HCT116 (cell line): Measurements from ENCODE around the gene HADH. TPM values are rescaled to one million over a fixed set of nuclear protein-coding genes. Genes with fewer than 3 reads are reported as not detected.

ENCODE experiments used
- ATAC-seq: fragments of 200-7000 bp; cut with Tn5 transposase; 2 replicates; pipeline ENCODE4 v1.9.1; 2020; ENCODE audit warnings: mild to moderate bottlenecking, moderate library complexity
- BruUV-seq: library from RNA; stranded (reverse); fragments of 400-500 nt; replicated peaks from 2 replicates; lab custom pipeline; 2021; lab: Mats Ljungman, UMichigan
- CTCF ChIA-PET: fragments of 300-600 bp; sonication (Branson Sonifier 250); formaldehyde crosslinking; loops from one replicate; lab custom pipeline; 2021; ENCODE audit warnings: antibody characterized with exemption; lab: Charles Lee
- POLR2A ChIA-PET: fragments of 300-600, 350-600 bp; sonication (Branson Sonifier 250); formaldehyde crosslinking; loops from one replicate; lab custom pipeline; 2021; ENCODE audit warnings: antibody characterized with exemption; lab: Charles Lee
- RAD21 ChIA-PET, 2 experiments: fragments of 300-600 bp; sonication (Branson Sonifier 250); formaldehyde crosslinking; loops; one replicate each; lab custom pipeline; 2023; ENCODE audit warnings: low total read pairs in 2 of 2; ENCODE audit not compliant: uncharacterized antibody in 2 of 2, unreplicated experiment in 2 of 2, low non-redundant PET in 1 of 2; lab: Charles Lee
- DNase-seq: peaks from one replicate; pipeline ENCODE4 v3.0.0-alpha.2; 2010; ENCODE audit warnings: low read depth, low spot score
- H2AFZ ChIP-seq: fragments of 200-600 bp; shearing (Covaris generic), sonication (generic); 2 replicates; pipeline ENCODE4 v1.6.1; 2017; ENCODE audit warnings: low read depth, mixed run types, mixed read lengths, antibody characterized with exemption, low read length; ENCODE audit not compliant: poor library complexity, severe bottlenecking
- H3K27ac ChIP-seq: 2 replicates; pipeline ENCODE4 v1.5.1; 2012; ENCODE audit warnings: low read depth, low read length
- H3K27me3 ChIP-seq: fragments of 200-600 bp; sonication (generic); 2 replicates; pipeline ENCODE4 v1.6.1; 2016; ENCODE audit warnings: mixed run types, low read length, mixed read lengths; ENCODE audit not compliant: insufficient read depth
- H3K36me3 ChIP-seq, 2 experiments: fragments of 200-500 bp in 1 of 2; fragments of 200-600 bp in 1 of 2; sonication (Bioruptor generic) in 1 of 2; sonication (generic) in 1 of 2; 2 replicates each; pipeline versions ENCODE4 v1.5.1 to v1.6.1; 2014 to 2016; ENCODE audit warnings: low read length in 2 of 2, inconsistent platforms in 1 of 2, mixed read lengths in 1 of 2, mixed run types in 1 of 2; ENCODE audit not compliant: insufficient read depth in 2 of 2, control insufficient read depth in 1 of 2
- H3K4me1 ChIP-seq, 2 experiments: fragments of 200-600 bp in 1 of 2; sonication (generic) in 1 of 2; 2 replicates each; pipeline versions ENCODE4 v1.5.1 to v1.6.1; 2012 to 2017; ENCODE audit warnings: low read length in 2 of 2, inconsistent platforms in 1 of 2, mild to moderate bottlenecking in 1 of 2, mixed read lengths in 1 of 2, mixed run types in 1 of 2, moderate library complexity in 1 of 2; ENCODE audit not compliant: insufficient read depth in 2 of 2, control insufficient read depth in 1 of 2
- H3K4me2 ChIP-seq: fragments of 200-600 bp; sonication (generic); 2 replicates; pipeline ENCODE4 v1.6.1; 2017; ENCODE audit warnings: mixed run types, low read length, mixed read lengths
- H3K4me3 ChIP-seq, 2 experiments: fragments of 200-600 bp in 1 of 2; sonication (generic) in 1 of 2; replicated peaks in 1 of 2; 2 replicates each; pipeline ENCODE4 v1.5.1; 2011 to 2016; ENCODE audit warnings: low read length in 2 of 2, control low read depth in 1 of 2, low read depth in 1 of 2, mild to moderate bottlenecking in 1 of 2, mixed read lengths in 1 of 2, mixed run types in 1 of 2
- H3K79me2 ChIP-seq: fragments of 200-600 bp; sonication (generic); 2 replicates; pipeline ENCODE4 v1.6.1; 2017; ENCODE audit warnings: mild to moderate bottlenecking, mixed run types, low read length, moderate library complexity, mixed read lengths; ENCODE audit not compliant: insufficient read depth
- H3K9ac ChIP-seq: fragments of 200-600 bp; sonication (generic); 2 replicates; pipeline ENCODE4 v1.6.1; 2016; ENCODE audit warnings: low read length, mixed read lengths
- H3K9me2 ChIP-seq: fragments of 200-600 bp; sonication (generic), shearing (Covaris generic); 2 replicates; pipeline ENCODE4 v1.6.1; 2017; ENCODE audit warnings: mixed run types, mild to moderate bottlenecking, moderate library complexity; ENCODE audit not compliant: insufficient read depth
- H3K9me3 ChIP-seq, 2 experiments: fragments of 200-500 bp in 1 of 2; fragments of 200-600 bp in 1 of 2; sonication (Bioruptor generic) in 1 of 2; sonication (generic) in 1 of 2; 2 replicates each; pipeline ENCODE4 v1.6.1; 2014 to 2017; ENCODE audit warnings: low read length in 2 of 2, mixed read lengths in 2 of 2, inconsistent platforms in 1 of 2, low read depth in 1 of 2, mild to moderate bottlenecking in 1 of 2, mixed run types in 1 of 2, moderate library complexity in 1 of 2; ENCODE audit not compliant: control insufficient read depth in 1 of 2, insufficient read depth in 1 of 2
- H4K20me1 ChIP-seq: fragments of 200-600 bp; sonication (generic), shearing (Covaris generic); 2 replicates; pipeline ENCODE4 v1.6.1; 2017; ENCODE audit warnings: mixed run types, mild to moderate bottlenecking, moderate library complexity; ENCODE audit not compliant: insufficient read depth
- CBX3 ChIP-seq: IDR thresholded peaks from 2 replicates; pipeline ENCODE4 v1.6.1; 2012; ENCODE audit warnings: low read depth
- CEBPB ChIP-seq: IDR thresholded peaks from 2 replicates; pipeline ENCODE4 v1.6.1; 2012; ENCODE audit warnings: low read depth
- EGR1 ChIP-seq: IDR thresholded peaks from 2 replicates; pipeline ENCODE4 v1.6.1; 2012; ENCODE audit warnings: low read depth
- ELF1 ChIP-seq: IDR thresholded peaks from 2 replicates; pipeline ENCODE4 v1.6.1; 2012; ENCODE audit warnings: low read depth, borderline replicate concordance
- EZH2 ChIP-seq: fragments of 200-600 bp; sonication (generic); IDR thresholded peaks from 2 replicates; pipeline ENCODE4 v1.6.1; 2017; ENCODE audit warnings: antibody characterized with exemption, mixed run types
- EZH2phosphoT487 ChIP-seq: fragments of 200-600 bp; IDR thresholded peaks from 2 replicates; pipeline ENCODE4 v1.6.1; 2018; ENCODE audit warnings: antibody characterized with exemption, borderline replicate concordance
- FOSL1 ChIP-seq: IDR thresholded peaks from 2 replicates; pipeline ENCODE4 v1.6.1; 2012; ENCODE audit warnings: low read depth
- JUND ChIP-seq: IDR thresholded peaks from 2 replicates; pipeline ENCODE4 v1.6.1; 2012
- POLR2A ChIP-seq: IDR thresholded peaks from 2 replicates; pipeline ENCODE4 v1.7.0; 2011; ENCODE audit warnings: borderline replicate concordance; ENCODE audit not compliant: insufficient read depth, insufficient read length; ENCODE audit errors: extremely low read depth
- RAD21 ChIP-seq: IDR thresholded peaks from 2 replicates; pipeline ENCODE4 v1.6.1; 2012; ENCODE audit warnings: low read depth, mild to moderate bottlenecking
- SP1 ChIP-seq: IDR thresholded peaks from 2 replicates; pipeline ENCODE4 v1.6.1; 2012; ENCODE audit warnings: low read depth
- SRF ChIP-seq: IDR thresholded peaks from 2 replicates; pipeline ENCODE4 v1.6.1; 2012; ENCODE audit warnings: low read depth
- TCF7L2 ChIP-seq: IDR thresholded peaks from 2 replicates; pipeline ENCODE4 v1.7.0; 2011; ENCODE audit warnings: borderline replicate concordance, inconsistent platforms; ENCODE audit not compliant: insufficient read depth, insufficient read length; ENCODE audit errors: extremely low read depth
- ZNF274 ChIP-seq: fragments of 200-500 bp; sonication (Bioruptor generic); IDR thresholded peaks from 2 replicates; pipeline ENCODE4 v1.6.1; 2014; ENCODE audit warnings: mild to moderate bottlenecking, low read depth, low read length, inconsistent platforms
- intact Hi-C: fragments of 100-400 bp; cut with micrococcal nuclease; formaldehyde crosslinking; loops from 2 replicates; pipeline ENCODE4 v1.10.0; 2022
- total RNA-seq: library from RNA; stranded (reverse); gene quantifications from one replicate; pipeline ENCODE4 v1.2.1, GENCODE V29; 2021; ENCODE audit not compliant: unreplicated experiment
- TF ChIP-seq, protein P1 (sequence below): IDR thresholded peaks from 2 replicates; pipeline ENCODE4 v1.6.1; 2011; ENCODE audit warnings: mild to moderate bottlenecking, low read length, moderate library complexity; ENCODE audit not compliant: insufficient replicate concordance; ENCODE audit errors: extremely low read depth

Gene HADH
- total RNA-seq, 1 experiment from 2014 or later: 30.2 TPM

DNA sequence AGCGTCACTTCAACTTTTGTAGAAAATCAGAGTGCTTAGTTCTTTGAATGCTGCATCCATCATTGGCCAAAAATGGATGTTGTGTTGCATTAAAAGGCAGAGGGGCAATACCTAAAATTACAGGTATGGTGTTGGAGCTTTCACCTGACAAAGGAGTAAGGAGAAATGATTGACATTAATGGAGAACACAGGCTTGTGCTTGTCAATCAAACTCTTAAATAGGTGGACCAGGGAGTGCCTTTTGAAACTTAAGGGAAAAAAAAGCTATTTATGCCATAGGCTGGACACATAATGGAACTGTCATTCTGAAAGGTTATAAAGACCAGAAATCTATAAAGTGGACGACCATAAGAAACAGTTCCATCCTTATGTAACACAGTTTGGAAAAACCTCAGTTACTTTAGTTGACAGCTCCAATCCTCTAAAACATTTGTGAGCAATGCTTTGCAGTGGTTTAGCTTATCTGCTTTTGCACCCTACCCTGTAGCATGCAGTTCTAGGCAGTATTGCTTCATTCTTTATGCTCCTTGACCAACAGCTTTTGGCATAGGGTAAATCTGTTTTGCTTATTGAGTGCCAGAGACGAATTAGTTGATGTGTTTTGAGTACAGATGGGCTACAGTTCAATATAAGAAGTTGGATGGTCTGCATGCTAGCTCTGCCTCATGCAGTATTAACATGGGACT, 2.4 kb downstream of the HADH start:
- Histone ChIP-seq H3K4me3 (no peak overlapping the region), H4K20me1 (peaks cover 5% of the 10 kb centered on the region; the same call in 1 of the 2 replicates), H3K9ac (no peak overlapping the region), H3K36me3 (no peaks in the 10 kb centered on the region), H3K27me3 (no peaks in the 10 kb centered on the region), H3K4me1 (peaks cover 0 to 18% of the 10 kb centered on the region in 2 experiments; a peak in 3 of 4 replicates), H3K9me2 (no peaks in the 10 kb centered on the region), H3K79me2 (peaks cover 62% of the 10 kb centered on the region), H3K4me2 (no peak overlapping the region), H3K27ac (no peak overlapping the region), H2AFZ (no peak overlapping the region), H3K9me3 (no peaks in the 10 kb centered on the region)
- TF ChIP-seq CBX3 (no peak), EGR1 (no peak), POLR2A (no peak), RAD21 (no peak), JUND (no peak), SP1 (no peak), EZH2phosphoT487 (no peak), CEBPB (no peak), SRF (no peak), TCF7L2 (no peak), ZNF274 (no peak), EZH2 (no peak), ELF1 (no peak), FOSL1 (no peak)
- TF ChIP-seq, protein P1, sequence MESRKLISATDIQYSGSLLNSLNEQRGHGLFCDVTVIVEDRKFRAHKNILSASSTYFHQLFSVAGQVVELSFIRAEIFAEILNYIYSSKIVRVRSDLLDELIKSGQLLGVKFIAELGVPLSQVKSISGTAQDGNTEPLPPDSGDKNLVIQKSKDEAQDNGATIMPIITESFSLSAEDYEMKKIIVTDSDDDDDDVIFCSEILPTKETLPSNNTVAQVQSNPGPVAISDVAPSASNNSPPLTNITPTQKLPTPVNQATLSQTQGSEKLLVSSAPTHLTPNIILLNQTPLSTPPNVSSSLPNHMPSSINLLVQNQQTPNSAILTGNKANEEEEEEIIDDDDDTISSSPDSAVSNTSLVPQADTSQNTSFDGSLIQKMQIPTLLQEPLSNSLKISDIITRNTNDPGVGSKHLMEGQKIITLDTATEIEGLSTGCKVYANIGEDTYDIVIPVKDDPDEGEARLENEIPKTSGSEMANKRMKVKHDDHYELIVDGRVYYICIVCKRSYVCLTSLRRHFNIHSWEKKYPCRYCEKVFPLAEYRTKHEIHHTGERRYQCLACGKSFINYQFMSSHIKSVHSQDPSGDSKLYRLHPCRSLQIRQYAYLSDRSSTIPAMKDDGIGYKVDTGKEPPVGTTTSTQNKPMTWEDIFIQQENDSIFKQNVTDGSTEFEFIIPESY: no peak
- DNase-seq (no peak), ATAC-seq (no peak)
- intact Hi-C loops: no loop called here
- RAD21 ChIA-PET: no interaction called here
- POLR2A ChIA-PET: no interaction called here
- CTCF ChIA-PET: no interaction called here
- BruUV-seq: no TSS peak
